ENCODE data around the gene CXCL14. TPM values are rescaled to one million over a fixed set of nuclear protein-coding genes. Genes with fewer than 3 reads are reported as not detected.

The CXCL14 gene
- total RNA-seq, 1 donor from 2014 or later, result 62.1 TPM

DNA sequence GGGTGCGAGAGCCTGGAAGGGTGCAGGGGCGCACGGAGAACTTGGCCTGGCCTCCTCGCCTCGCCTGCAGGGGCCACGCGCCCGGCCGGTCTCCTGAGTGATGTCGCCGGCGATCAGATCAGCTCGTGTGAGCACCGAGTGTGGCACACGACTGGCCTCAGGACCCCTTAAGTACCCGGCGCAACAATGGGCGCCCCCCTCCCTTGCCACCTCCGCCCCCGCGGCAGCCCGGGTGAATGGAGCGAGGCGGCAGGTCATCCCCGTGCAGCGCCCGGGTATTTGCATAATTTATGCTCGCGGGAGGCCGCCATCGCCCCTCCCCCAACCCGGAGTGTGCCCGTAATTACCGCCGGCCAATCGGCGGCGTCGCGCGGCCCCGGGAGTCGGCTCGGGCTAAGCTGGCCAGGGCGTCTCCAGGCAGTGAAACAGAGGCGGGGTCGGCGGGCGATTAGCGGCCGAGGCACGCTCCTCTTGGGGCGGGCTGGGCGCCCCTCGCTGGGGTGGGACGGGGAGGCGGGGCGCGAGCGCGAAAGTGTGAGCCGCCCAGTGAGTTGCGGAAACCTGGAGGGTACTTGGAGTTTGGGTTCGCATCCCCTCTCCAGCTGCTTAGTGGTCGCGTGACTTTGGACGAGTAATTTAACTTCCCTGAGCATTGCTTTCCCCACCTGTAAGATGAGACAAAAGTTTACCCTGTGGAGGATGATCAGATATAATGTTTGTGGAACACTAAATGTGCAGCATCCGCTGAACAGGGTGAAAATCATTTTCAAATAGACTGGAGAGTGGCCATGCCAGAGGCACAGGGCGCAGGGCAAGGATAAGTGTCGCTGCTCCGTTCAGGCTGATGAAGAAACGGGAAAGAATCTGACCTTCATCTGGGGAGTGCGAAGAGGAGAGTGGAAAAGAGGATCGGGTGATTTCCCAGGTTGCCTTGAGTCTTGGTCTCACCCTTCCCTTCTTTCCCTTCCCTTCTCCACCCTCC, 42.7 kb downstream of the CXCL14 start, which contains the start of gene NEUROG1:
NEUROG1 (minus strand) TSS at position 145 of the 982 bp plus-strand sequence. CDS start 274 bp downstream, outside the sequence.
- H3K36me3 ChIP-seq, result no peaks in the 10 kb centered on the region
- peaks cover 16% of the 10 kb centered on the region for H3K4me1 ChIP-seq
- H3K27me3 ChIP-seq, result no peaks in the 10 kb centered on the region
- H3K27ac ChIP-seq, result no peak within 1 kb of the TSS
- intact Hi-C loops (cut with DNase I), result no loop called here
- H3K4me3 ChIP-seq, result peak within 1 kb of the TSS; percentile 15 to 28
- TF ChIP-seq POLR2AphosphoS5 (IDR thresholded peaks at IDR 0.05; ENCODE audit: insufficient read depth in 1 of 2, low read depth in 1 of 2) (no peak), POLR2A (IDR thresholded peaks at IDR 0.05) (no peak)
- TF ChIP-seq, protein P1, sequence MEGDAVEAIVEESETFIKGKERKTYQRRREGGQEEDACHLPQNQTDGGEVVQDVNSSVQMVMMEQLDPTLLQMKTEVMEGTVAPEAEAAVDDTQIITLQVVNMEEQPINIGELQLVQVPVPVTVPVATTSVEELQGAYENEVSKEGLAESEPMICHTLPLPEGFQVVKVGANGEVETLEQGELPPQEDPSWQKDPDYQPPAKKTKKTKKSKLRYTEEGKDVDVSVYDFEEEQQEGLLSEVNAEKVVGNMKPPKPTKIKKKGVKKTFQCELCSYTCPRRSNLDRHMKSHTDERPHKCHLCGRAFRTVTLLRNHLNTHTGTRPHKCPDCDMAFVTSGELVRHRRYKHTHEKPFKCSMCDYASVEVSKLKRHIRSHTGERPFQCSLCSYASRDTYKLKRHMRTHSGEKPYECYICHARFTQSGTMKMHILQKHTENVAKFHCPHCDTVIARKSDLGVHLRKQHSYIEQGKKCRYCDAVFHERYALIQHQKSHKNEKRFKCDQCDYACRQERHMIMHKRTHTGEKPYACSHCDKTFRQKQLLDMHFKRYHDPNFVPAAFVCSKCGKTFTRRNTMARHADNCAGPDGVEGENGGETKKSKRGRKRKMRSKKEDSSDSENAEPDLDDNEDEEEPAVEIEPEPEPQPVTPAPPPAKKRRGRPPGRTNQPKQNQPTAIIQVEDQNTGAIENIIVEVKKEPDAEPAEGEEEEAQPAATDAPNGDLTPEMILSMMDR (IDR thresholded peaks at IDR 0.05), result no peak
- H3K9me3 ChIP-seq, result no peaks in the 10 kb centered on the region
- DNase-seq (ENCODE audit: extremely low spot score in 2 of 2), result peak in 1 of 2 donors; percentile 37

DNA sequence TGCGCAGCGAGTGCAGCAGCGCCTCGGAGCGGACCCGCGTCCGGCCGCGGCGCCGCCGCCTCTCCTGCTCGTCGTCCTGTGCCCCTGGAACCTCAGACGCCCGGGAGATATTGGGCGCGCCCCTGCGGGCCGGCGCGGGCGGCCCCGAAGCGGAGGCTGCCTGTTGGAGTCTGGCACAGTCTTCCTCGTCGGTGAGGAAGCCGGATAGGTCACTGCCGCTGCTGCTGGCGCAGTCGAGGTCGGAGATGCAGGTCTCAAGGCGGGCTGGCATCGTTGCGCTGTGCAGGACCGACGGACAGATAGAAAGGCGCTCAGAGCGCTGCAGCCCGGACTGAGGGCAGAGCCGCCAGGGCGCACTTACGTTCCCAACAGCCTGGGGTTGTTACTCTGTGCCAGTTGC, 43.4 kb downstream of the CXCL14 start:
- TF ChIP-seq POLR2A (IDR thresholded peaks at IDR 0.05) (no peak), POLR2AphosphoS5 (IDR thresholded peaks at IDR 0.05; ENCODE audit: insufficient read depth in 1 of 2, low read depth in 1 of 2) (no peak)
- TF ChIP-seq, protein P1 (IDR thresholded peaks at IDR 0.05), result no peak
- Histone ChIP-seq H3K4me3 (no peak overlapping the region), H3K27me3 (no peaks in the 10 kb centered on the region), H3K36me3 (no peaks in the 10 kb centered on the region), H3K4me1 (peaks cover 16% of the 10 kb centered on the region), H3K27ac (no peak overlapping the region), H3K9me3 (no peaks in the 10 kb centered on the region)
- no peak for DNase-seq (ENCODE audit: extremely low spot score in 2 of 2)
- intact Hi-C loops (cut with DNase I), result no loop called here

DNA sequence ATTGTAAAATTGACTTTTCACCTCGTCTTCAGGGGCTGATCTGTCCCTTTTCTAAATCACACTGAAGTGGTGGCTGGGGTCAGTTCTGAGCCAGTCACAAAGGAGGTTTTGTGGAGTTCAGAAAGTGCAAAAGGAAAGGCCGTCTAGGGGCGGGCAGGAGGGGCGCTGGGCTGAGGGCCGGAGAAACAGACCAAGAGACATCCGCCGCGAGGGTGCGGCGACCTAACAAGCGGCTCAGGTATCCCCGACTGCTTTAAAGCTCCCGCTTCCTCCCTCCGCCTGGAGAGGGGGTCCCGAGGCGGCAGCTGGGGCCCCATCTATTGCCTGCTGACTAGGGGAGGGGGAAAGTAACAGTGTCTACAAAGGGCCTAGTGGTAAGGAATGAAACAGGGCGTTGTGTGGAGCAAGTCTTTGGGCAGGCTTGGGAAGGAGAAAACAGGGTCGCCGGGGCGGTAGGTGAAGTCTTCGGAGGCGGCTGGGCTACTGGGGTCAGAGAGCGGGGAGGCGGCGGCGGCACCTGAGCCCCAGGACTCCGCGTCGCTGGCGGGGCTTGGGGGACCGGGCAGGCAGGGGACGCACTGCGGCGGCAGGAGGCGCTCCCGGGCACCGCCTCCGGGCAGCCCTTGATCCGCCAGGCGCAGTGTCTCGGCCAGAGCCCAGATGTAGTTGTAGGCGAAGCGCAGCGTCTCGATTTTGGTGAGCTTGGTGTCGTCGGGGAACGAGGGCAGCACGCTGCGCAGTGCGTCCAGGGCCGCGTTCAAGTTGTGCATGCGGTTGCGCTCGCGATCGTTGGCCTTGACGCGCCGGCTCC, 44.0 kb downstream of the CXCL14 start:
- H3K9me3 ChIP-seq, result no peaks in the 10 kb centered on the region
- intact Hi-C loops (cut with DNase I), result no loop called here
- peaks cover 16% of the 10 kb centered on the region for H3K4me1 ChIP-seq
- no peaks in the 10 kb centered on the region for H3K27me3 ChIP-seq
- H3K4me3 ChIP-seq, result no peak overlapping the region
- no peak for TF ChIP-seq POLR2AphosphoS5 (IDR thresholded peaks at IDR 0.05; ENCODE audit: insufficient read depth in 1 of 2, low read depth in 1 of 2)
- TF ChIP-seq, protein P1 (IDR thresholded peaks at IDR 0.05), result no peak
- no peak for TF ChIP-seq POLR2A (IDR thresholded peaks at IDR 0.05)
- no peak for DNase-seq (ENCODE audit: extremely low spot score in 2 of 2)
- no peaks in the 10 kb centered on the region for H3K36me3 ChIP-seq
- no peak overlapping the region for H3K27ac ChIP-seq

DNA sequence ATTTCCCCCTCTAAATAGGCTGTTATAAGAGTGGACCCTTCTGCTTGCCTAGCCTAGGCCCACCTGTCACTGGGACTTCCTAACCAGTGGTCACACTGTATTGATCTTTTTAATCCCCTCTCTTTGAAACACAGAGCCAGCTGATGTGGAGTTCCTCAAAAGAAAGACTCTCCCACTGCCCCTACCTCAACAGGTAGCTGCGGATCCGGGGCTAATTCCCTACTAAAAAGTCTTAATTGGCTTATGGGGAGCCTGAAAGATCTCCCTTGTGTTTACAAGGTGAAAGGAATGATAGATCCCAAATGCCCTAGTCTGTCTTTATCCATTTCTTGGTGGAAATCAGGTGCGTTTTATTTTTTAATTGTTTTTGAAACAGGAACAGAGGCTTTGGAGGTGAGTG, 45.0 kb downstream of the CXCL14 start:
- DNase-seq (ENCODE audit: extremely low spot score in 2 of 2), result peak in 1 of 2 donors; percentile 12
- Histone ChIP-seq H3K4me3 (no peak overlapping the region), H3K36me3 (no peaks in the 10 kb centered on the region), H3K9me3 (no peaks in the 10 kb centered on the region), H3K4me1 (peaks cover 16% of the 10 kb centered on the region), H3K27ac (no peak overlapping the region), H3K27me3 (no peaks in the 10 kb centered on the region)
- no peak for TF ChIP-seq POLR2A (IDR thresholded peaks at IDR 0.05)
- no peak for TF ChIP-seq POLR2AphosphoS5 (IDR thresholded peaks at IDR 0.05; ENCODE audit: insufficient read depth in 1 of 2, low read depth in 1 of 2)
- TF ChIP-seq, protein P1 (IDR thresholded peaks at IDR 0.05), result no peak
- intact Hi-C loops (cut with DNase I), result no loop called here
